Ammon's horn (tissue), 1 donor: ENCODE data around the gene PITPNC1.
"Not testable (repeated sequence)": the region's sequence is repeated elsewhere in the genome, so short reads cannot be mapped to it uniquely, and the experiment has no call there.

ENCODE experiments used
- DNase-seq: peaks from one replicate; pipeline ENCODE4 v3.0.0-alpha.2; 2016; ENCODE audit warnings: low spot score

The PITPNC1 gene

GRCh38 chr17:67682196-67682595, 305.1 kb downstream of the PITPNC1 start:
- DNase-seq: no peak

GRCh38 chr17:67685351-67685750, 308.3 kb downstream of the PITPNC1 start:
- no peak for DNase-seq

GRCh38 chr17:67686241-67686640, 309.2 kb downstream of the PITPNC1 start:
- DNase-seq: no peak

- no peak for DNase-seq
Observed at GRCh38 chr17:67687511-67687910, 310.4 kb downstream of the PITPNC1 start.

GRCh38 chr17:67689534-67690177, 312.6 kb downstream of the PITPNC1 start:
- DNase-seq: peak; percentile 62

- DNase-seq: no peak
Observed at GRCh38 chr17:67693811-67694210, 316.7 kb downstream of the PITPNC1 start.

- DNase-seq: no peak
Observed at GRCh38 chr17:67696347-67696746, 319.3 kb downstream of the PITPNC1 start.

- DNase-seq: no peak
Observed at GRCh38 chr17:67696853-67697498, 319.9 kb downstream of the PITPNC1 start.

- no peak for DNase-seq
Observed at GRCh38 chr17:67700037-67700724, 323.1 kb downstream of the PITPNC1 start.

- DNase-seq: no peak
Observed at GRCh38 chr17:67700725-67701119, 323.6 kb downstream of the PITPNC1 start.

- DNase-seq: not testable (repeated sequence)
Observed at GRCh38 chr17:67702861-67703260, 325.8 kb downstream of the PITPNC1 start.

GRCh38 chr17:67707442-67707841, 330.4 kb downstream of the PITPNC1 start:
- no peak for DNase-seq

GRCh38 chr17:67708378-67708777, 331.3 kb downstream of the PITPNC1 start:
- no peak for DNase-seq

- no peak for DNase-seq
Observed at GRCh38 chr17:67711916-67712315, 334.8 kb downstream of the PITPNC1 start.

GRCh38 chr17:67712375-67712774, 335.3 kb downstream of the PITPNC1 start:
- DNase-seq: no peak

- no peak for DNase-seq
Observed at GRCh38 chr17:67713169-67713568, 336.1 kb downstream of the PITPNC1 start.

- DNase-seq: no peak
Observed at GRCh38 chr17:67716405-67716798, 339.3 kb downstream of the PITPNC1 start.

- DNase-seq: no peak
Observed at GRCh38 chr17:67717192-67717623, 340.1 kb downstream of the PITPNC1 start.

- peak; percentile 100 for DNase-seq
Observed at GRCh38 chr17:67717624-67718324, 340.7 kb downstream of the PITPNC1 start, which contains the start of gene NOL11. NOL11 (plus strand) TSS chr17:67717936; CDS start chr17:67717948, 12 bp downstream.

GRCh38 chr17:67718325-67718941, 341.4 kb downstream of the PITPNC1 start:
- DNase-seq: no peak

- DNase-seq: no peak
Observed at GRCh38 chr17:67725373-67725791, 348.3 kb downstream of the PITPNC1 start.

- no peak for DNase-seq
Observed at GRCh38 chr17:67725807-67726206, 348.7 kb downstream of the PITPNC1 start.
